NCI-H1930 (cell line): ENCODE data around the gene NEURL2.
"Not testable (repeated sequence)": the region's sequence is repeated elsewhere in the genome, so short reads cannot be mapped to it uniquely, and the experiment has no call there.

Source experiments
- DNase-seq, 2 experiments: peaks; one replicate each; lab custom pipeline; 2025; lab: John Stamatoyannopoulos, UW

The NEURL2 gene

DNA sequence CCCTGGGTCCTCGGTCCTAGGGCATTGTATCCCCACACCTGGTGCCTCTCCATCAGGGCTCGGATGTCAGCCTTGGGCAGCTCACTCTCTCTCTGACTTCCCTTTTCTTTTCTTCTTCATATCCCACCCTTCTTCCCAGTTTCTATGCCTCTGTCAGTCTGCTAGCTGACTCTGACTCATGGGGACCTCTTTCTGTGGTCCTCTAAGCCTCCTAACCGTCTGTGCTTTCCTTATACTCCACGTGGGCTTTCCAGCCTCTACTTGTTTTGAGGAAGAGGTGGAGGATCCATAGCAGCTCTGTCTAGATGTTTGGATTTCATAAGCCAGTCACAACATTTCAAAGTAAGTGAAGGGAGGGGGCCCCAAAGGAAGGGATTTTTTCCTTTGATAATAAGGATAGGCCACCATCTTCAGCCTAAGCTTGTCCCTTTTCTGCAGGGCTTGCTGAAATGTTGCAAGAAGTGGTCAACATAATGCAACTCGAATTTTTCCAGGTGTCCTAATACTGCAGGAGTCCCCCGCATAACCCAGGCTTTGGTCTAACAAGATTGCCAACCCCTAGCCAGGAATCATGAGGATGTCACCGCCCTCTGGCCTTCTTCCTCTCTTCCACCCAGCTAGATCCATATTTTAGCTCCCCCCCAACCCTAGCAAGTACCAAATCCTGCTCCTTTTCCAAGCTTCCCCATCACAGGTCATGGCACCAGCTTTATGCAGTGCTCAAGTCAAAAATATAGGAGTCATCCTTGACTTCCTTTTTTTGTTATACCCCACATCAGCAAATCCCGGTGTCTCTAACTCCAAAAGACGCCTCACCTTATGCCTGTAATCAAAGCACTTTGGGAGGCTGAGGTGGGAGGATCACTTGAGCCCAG, 29.7 kb upstream of the NEURL2 start:
- no peak for DNase-seq

DNA sequence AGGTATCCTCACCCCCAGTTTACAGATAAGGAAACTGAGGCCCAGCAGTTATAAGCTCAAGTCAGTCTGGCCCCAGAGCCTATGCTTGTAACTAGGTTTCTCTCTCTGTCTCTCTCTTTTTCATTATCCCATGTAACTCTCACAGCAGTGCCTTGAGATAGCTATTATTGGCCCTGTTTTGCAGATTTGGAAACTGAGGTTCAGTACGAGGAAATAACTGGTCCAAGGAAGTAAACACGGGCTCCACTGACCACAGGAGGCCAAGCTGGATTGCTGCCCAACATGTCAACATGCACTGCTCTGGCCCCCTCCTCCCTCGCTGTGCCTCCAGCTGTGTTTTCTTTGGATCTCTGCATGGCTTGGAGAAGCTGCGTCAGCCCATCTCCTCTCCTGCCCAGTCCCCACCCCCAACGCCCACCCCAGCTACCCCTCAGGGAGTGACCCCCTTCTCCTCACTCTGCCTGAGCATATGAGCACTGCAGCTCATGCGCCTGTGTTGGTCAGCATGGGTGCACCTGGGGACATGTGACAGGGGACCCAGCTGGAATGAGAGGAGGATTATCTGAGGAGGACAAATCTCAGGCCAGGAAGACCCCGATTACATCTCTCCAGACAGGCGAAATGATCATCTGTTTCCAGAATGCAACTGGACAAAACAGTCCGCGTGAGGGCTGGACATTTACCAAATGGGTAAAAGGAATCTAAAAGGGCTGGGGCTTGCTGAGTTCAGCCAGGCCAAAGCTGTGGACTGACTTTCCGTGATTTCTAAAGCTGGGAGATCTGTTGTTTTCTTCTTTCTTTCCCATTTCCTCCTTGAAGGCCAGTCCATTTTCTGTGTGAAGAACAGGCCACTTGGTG, 28.8 kb upstream of the NEURL2 start:
- no peak for DNase-seq

GRCh38 chr20:45918779-45919537, 27.9 kb upstream of the NEURL2 start:
- no peak for DNase-seq

- DNase-seq, result no peak
These were observed 27.3 kb upstream of the NEURL2 start for GRCh38 chr20:45918182-45918737.

GRCh38 chr20:45917790-45918141, 26.8 kb upstream of the NEURL2 start:
- DNase-seq, result no peak

DNA sequence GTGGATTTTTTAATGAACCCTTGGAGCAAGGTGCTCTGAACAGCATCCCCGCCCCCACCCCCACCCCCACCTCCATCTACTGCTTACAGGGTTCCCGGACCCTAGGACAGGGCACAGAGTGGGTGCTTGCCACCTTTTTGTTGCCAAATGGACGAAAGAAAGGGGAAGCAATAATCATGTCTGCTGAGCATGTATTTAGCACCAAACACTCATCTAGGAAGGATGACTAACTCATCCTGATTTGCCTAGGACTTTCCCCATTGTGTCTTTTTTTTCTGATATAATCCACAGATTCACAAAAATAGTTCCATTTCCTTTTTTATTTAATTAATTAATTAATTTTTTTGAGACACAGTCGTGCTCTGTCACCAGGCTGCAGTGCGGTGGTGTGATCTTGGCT, 22.1 kb upstream of the NEURL2 start:
- DNase-seq, result no peak

DNA sequence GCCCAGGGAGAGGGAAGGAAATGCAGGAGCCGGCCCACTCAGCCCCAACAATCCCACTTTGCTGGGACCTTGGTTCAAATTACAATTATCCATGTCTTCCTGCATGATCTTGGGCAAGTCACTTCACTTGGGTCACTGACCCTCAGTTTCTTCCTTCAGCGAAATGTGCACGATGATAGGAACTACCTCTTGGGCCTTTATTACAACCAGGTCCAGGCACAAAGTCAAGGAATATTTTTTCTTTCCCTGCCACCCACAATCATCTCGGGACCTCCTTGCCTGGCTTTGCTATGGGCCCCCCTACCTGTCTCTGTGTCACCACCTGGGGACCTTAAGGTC, 21.3 kb upstream of the NEURL2 start:
- DNase-seq, result no peak

DNA sequence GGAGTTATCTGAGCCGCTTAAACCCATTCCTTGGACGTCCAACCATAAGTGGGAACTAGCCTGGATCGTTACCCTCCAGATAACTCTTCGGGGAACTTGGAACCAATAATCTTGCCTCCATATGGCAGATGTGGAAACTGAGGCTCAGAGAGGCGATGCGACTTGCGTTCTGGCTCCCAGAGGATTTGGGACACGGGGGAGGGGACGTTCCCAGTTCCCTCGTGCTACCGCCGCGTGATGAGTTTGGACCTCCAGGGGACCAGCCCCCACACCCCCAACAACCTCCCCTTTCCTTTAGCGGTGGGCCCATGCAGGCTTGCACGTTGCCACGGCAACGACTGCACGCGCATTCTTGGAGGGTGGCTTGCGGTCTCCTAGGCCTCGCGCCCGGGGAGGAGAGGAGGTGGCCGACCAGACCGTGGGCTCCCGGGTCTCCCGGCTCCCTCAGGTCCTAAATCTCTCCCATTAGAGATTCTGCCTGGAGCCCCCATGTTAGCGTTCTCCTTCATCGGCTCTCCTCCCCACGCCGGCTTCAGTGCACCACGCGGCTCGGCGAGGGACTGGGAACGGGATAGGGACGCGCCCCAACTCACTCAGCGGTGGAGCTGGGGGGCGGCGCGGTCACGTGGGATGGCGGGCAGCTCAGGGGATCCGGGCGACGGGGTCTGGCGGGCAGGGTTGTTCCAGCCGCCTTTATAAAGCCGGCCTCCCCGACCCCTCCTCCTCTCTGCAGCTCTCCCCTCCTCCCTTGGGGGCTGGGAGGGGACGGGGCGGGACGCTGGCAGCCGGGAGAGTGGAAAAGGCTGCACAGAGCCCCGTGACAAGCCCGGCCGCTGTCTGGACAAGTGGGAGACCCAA, 20.7 kb upstream of the NEURL2 start, which contains the start of gene PLTP:
PLTP (minus strand) TSS at position 670 of the 858 bp plus-strand sequence. CDS start 703 bp downstream, outside the sequence.
- no peak for DNase-seq

- peak; percentile 89 to 90 for DNase-seq
These were observed 19.9 kb upstream of the NEURL2 start for GRCh38 chr20:45910670-45911485.

GRCh38 chr20:45909817-45910669, 19.0 kb upstream of the NEURL2 start:
- no peak for DNase-seq

DNA sequence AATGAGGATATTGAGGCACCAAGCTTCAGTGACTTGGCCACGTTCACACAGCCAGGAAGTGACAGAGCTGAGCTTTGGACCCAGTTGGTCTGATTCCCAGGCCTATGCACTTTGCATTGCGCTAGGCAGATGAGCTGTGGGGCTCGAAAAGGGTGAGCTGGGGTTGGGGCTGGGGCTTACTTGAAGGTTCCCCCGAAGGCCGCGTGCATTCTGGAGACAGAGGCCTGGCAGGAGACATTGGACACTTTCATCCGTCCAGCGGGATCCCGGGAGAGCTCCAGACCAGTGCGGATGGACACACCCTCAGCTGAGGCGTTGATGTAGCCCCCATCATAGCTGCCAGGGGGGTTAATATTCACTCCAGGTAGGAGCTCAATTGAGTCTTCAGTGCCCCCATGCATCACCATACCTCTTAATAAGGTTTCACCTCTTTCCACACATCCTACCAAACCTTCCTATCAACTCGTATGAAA, 18.4 kb upstream of the NEURL2 start:
- no peak for DNase-seq

- DNase-seq, result no peak
These were observed 17.1 kb upstream of the NEURL2 start for GRCh38 chr20:45908084-45908483.

GRCh38 chr20:45907219-45907948, 16.4 kb upstream of the NEURL2 start:
- no peak for DNase-seq

DNA sequence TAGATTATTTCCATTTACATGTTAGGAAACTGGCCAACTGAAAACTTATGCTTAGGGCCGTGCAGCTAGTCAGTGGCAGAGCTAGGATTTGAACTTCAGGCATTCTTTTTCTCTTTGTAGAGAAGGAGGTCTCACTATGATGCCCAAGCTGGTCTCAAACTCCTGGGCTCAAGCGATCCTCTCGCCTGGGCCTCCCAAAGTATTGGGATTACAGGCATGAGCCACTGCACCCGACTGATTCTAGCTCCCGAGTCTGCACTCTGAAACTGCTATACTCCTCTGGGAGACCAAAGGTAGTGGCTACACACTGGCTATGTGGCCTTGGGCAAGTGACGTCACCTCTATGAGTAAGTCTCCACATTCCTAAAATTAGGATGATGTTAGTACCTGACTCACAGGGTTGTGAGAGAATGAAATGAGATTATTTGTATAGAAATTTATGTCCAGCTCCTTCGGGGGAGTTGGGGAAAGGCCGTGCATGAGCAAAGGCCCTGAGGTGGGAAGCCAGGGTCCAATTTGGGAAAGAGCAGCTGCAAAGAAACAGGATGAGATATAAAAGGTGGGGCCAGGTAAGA, 14.6 kb upstream of the NEURL2 start:
- DNase-seq, result no peak

- no peak for DNase-seq
These were observed 13.8 kb upstream of the NEURL2 start for GRCh38 chr20:45904583-45905504.

DNA sequence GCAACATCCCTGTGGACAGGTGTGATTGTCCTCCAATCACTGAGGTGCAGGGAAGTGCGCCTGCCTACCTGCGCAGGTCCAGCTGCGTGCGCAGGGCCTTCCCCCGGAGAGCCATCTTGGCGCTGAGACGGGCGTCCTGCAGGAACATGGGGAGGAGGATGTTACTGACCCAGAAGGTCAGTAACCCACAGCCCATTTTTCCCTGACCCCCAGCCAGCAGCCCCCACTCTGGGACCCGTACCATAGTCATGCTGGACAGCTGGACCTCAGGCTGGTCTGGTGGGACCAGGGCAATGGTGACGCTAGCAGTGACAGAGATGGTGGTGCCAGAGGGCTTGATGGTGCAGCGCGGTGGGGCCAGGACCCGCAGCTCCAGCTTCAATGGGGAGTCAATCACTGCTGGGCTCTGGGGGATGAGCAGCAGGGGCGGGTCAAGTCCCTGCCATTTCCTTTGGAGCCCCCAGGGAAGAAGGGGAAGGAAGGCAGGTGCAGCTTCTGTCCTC, 11.2 kb upstream of the NEURL2 start:
- no peak for DNase-seq

GRCh38 chr20:45901332-45901731, 10.3 kb upstream of the NEURL2 start:
- DNase-seq, result not testable (repeated sequence)
